Activated naive CD8-positive, alpha-beta T cell (primary cell): ENCODE data around the gene MADD.

ENCODE experiments used
- H3K27ac Mint-ChIP-seq: one replicate; pipeline ENCODE4 v1.8.0; 2021; ENCODE audit warnings: mixed read lengths
- H3K27me3 Mint-ChIP-seq: one replicate; pipeline ENCODE4 v1.8.0; 2021; ENCODE audit warnings: mixed read lengths
- H3K36me3 Mint-ChIP-seq: one replicate; pipeline ENCODE4 v1.8.0; 2021; ENCODE audit warnings: mixed read lengths
- H3K4me1 Mint-ChIP-seq: one replicate; pipeline ENCODE4 v1.8.0; 2021; ENCODE audit warnings: low read depth, mixed read lengths
- H3K4me3 Mint-ChIP-seq: one replicate; pipeline ENCODE4 v1.8.0; 2021; ENCODE audit warnings: mild to moderate bottlenecking, mixed read lengths
- H3K9me3 Mint-ChIP-seq: one replicate; pipeline ENCODE4 v1.8.0; 2021; ENCODE audit warnings: low read depth, mixed read lengths

Gene MADD

DNA sequence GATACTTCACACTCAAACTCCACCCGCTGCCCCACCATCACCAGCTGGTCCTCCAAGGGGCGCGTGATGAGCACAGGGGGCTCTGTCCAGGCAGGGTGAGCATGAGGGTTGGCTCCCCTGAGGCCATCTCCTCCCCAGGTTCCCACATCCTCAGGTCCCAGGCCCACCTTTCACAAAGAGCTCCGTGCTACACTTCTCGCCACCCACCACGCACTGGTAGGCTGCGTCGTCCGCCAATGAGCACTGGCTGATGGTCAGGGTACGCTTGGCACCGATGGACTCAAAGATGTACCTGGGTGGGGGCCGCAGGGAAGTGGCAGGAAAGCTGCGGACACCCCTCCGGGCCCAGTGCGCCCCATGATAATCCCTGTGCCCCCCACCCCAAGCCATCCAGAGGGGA is 72.9 kb downstream of the MADD start:
- no peaks in the 10 kb centered on the region for H3K4me1 Mint-ChIP-seq
- H3K27me3 Mint-ChIP-seq: no peaks in the 10 kb centered on the region
- H3K36me3 Mint-ChIP-seq: no peaks in the 10 kb centered on the region
- no peaks in the 10 kb centered on the region for H3K9me3 Mint-ChIP-seq
- no peak overlapping the region for H3K27ac Mint-ChIP-seq
- H3K4me3 Mint-ChIP-seq: no peak overlapping the region

DNA sequence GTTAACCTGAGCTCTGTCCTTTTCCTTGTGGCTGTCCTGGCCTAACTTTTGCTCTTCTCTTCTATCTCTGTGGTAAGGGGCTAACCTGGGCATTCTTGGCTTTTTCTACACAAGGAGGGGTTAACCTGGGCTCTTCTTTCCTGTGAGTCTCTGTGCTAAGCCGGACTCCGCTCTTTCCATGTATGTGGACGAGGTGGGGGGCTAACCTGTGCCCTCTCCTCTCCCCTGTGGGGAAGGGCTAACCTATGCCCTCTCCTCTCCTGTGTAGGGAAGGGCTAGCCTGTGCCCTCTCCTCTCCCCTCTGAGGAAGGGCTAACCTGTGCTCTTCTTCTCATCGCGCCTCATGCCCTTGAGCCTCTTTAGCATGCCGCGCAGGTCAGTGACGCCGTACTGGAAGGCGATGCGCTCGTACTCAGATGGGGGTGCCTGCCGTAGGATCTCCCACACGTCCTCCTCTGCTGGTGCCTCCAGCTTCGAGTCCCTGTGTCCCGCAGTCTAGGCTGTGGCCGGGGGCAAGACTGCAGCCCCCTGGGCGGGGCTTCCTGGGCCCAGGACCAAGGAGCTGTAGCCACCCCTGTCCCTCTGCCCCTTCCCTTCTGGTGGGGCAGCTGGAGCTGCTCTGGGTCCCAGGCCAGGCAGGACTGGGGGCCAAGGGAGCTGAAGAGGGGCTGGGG is 76.1 kb downstream of the MADD start:
- no peaks in the 10 kb centered on the region for H3K4me1 Mint-ChIP-seq
- no peaks in the 10 kb centered on the region for H3K36me3 Mint-ChIP-seq
- H3K27ac Mint-ChIP-seq: no peak overlapping the region
- no peak overlapping the region for H3K4me3 Mint-ChIP-seq
- no peaks in the 10 kb centered on the region for H3K27me3 Mint-ChIP-seq
- H3K9me3 Mint-ChIP-seq: no peaks in the 10 kb centered on the region

DNA sequence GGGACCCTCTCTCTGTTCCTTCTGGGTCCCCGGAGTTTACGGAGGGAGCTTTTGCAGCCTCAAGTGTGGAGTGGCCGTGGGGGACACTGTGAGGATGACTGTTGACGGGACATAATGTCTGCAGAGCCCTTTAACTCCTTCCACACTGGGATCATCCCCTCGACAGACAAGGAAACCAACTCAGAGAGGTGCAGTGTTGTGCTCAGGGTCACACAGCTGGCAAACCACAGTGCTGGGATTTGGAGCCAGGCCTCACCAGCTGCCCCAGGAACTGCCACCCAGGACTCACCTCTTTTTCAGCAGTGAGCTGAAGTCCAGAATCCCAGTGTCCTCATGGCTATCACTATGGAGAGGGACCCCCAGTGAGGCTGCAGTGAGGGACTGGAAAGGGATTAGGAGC is 77.2 kb downstream of the MADD start:
- no peaks in the 10 kb centered on the region for H3K36me3 Mint-ChIP-seq
- no peak overlapping the region for H3K4me3 Mint-ChIP-seq
- no peaks in the 10 kb centered on the region for H3K4me1 Mint-ChIP-seq
- H3K9me3 Mint-ChIP-seq: no peaks in the 10 kb centered on the region
- H3K27ac Mint-ChIP-seq: no peak overlapping the region
- no peaks in the 10 kb centered on the region for H3K27me3 Mint-ChIP-seq

DNA sequence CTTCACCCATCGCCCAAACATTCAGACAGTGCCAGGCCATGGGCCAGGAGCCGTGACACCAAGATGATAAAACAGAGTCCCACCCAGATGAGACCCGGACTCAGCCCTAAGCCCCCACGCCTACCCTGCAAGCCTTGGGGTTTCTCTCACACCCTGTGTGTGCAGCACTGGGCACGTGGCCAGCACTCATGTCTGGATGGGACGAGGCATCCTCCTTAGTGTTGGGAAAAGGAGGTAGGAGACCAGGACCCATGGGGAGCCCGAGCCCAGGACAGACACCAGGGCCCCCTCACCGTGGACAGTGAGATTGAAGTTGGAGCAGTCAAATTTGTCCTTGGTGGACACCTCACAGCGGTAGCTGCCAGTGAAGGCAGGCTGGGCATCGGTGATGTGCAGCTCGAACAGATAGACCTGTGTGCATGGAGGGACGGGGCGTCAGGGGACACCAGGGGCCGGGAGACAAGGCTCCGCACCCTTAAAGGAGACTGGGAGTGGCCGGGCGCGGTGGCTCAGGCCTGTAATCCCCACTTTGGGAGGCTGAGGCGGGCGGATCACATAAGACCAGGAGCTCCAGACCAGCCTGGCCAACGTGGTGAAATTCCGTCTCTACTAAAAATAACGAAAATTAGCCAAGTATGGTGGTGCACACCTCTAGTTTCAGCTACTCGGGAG is 78.3 kb downstream of the MADD start:
- no peak overlapping the region for H3K27ac Mint-ChIP-seq
- H3K27me3 Mint-ChIP-seq: no peaks in the 10 kb centered on the region
- H3K4me1 Mint-ChIP-seq: no peaks in the 10 kb centered on the region
- H3K36me3 Mint-ChIP-seq: no peaks in the 10 kb centered on the region
- H3K9me3 Mint-ChIP-seq: no peaks in the 10 kb centered on the region
- H3K4me3 Mint-ChIP-seq: no peak overlapping the region

DNA sequence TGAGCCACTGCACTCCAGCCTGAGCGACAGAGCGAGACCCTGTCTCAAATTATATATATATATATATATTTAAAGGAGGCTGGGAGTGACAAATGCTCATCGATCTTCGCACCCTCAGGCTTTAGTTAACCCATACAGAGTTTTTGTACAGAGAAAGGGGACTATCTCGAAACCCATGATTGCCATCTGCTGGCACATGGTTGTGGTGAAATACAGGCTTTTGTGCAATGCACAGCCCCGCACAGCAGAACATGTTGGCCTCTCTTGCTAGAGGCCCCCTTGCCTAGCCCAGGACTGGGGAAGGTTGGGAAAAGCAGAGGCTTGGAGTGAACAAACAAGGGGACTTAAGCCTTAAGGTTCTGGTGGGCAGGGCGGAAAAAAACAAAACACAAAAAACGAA is 78.9 kb downstream of the MADD start:
- Mint-ChIP-seq H3K9me3 (no peaks in the 10 kb centered on the region), H3K27me3 (no peaks in the 10 kb centered on the region), H3K4me3 (no peak overlapping the region), H3K36me3 (no peaks in the 10 kb centered on the region), H3K27ac (no peak overlapping the region), H3K4me1 (no peaks in the 10 kb centered on the region)

DNA sequence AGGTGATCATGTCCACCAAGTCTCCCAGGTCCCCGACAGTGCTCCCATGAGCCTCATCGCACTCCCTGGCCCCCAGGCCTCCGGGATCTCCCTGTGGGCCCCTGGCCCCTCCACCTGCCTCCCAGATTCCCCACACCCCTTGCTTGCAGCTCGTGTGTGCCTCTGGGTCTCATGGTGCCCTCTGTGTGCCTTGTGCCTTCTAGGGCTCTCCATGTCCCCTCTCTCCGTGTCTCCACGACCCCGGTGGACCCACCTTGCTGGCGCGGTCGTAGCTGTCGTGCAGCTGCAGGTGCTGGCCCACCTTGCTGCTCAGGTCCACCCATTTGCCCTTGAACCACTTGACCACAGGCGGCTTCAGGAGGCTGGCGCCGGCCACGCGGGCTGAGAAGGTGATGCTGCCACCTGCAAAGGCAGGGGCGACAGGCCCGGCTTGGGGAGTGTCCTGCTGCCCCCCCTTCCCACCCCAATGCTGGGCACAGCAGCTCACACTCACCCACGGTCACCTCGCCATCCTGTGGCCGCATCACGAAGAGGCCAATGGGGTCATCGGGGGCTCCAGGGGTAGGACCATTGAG is 79.7 kb downstream of the MADD start:
- Mint-ChIP-seq H3K27ac (no peak overlapping the region), H3K4me1 (no peaks in the 10 kb centered on the region), H3K27me3 (no peaks in the 10 kb centered on the region), H3K36me3 (no peaks in the 10 kb centered on the region), H3K4me3 (no peak overlapping the region), H3K9me3 (no peaks in the 10 kb centered on the region)

DNA sequence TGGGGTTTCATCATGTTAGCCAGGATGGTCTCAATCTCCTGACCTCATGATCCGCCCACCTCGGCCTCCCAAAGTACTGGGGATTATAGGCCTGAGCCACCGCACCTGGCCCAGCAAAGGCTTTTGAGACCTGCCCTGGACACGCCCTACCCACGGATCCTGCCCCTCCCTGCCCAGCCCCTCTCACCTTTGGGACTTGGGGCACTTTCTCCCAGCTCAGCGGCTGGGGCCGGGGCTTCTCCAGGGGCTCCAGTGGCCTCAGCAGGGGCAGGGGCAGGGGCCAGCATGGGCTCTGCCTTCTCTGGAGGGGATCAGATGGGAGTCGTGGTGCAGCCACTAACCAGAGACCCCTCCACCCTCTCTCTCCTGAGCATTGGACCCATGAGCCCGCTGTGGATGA is 80.4 kb downstream of the MADD start:
- Mint-ChIP-seq H3K4me1 (no peaks in the 10 kb centered on the region), H3K36me3 (no peaks in the 10 kb centered on the region), H3K27ac (no peak overlapping the region), H3K27me3 (no peaks in the 10 kb centered on the region), H3K9me3 (no peaks in the 10 kb centered on the region), H3K4me3 (no peak overlapping the region)

DNA sequence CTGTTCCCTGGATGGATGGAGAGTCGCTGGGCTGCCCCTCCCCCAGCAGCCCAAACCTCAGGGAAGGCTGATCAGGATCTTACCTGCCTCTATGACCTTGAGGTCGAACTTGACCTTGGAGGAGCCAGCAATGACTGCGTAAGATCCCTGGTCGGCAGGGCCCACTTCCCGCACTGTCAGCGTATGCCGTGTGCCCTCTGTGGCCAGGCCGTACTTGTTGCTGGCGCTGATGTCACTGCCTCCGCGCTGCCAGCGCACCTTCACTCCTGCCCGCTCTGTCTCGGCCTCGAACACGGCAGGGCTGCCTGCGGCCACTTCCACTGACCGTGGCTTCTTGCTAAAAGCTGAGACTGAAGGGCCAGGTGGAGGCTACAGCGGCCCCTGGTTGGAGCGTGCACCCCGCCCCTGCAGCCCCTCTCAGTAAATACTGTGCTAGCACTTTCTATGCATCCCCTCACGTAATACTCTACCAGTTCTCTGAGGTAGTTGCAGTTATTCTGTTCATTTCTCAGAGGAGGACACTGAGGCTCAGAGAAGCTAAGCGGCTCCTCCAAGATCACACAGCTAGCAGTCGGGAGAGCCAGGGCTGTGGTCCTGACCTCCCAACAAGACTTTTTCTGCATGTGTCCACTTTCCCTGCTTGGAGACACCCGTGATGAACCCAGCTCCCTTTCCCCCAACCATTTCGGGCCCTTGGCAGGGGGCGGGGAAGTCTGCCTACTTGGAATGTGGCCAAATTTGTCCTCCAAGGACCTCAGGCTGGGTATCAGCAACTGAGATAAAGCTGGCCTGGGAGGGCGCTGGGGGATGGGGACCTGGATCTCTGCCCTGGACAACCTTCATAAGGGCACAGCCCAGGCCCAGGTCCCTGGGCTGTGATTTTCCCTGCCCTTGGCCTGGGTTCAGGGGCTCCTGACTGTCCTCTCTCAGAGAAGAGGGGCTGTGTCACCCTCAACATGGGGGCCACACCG is 81.5 kb downstream of the MADD start:
- Mint-ChIP-seq H3K36me3 (no peaks in the 10 kb centered on the region), H3K9me3 (no peaks in the 10 kb centered on the region), H3K4me1 (no peaks in the 10 kb centered on the region), H3K27me3 (no peaks in the 10 kb centered on the region), H3K27ac (no peak overlapping the region), H3K4me3 (no peak overlapping the region)

DNA sequence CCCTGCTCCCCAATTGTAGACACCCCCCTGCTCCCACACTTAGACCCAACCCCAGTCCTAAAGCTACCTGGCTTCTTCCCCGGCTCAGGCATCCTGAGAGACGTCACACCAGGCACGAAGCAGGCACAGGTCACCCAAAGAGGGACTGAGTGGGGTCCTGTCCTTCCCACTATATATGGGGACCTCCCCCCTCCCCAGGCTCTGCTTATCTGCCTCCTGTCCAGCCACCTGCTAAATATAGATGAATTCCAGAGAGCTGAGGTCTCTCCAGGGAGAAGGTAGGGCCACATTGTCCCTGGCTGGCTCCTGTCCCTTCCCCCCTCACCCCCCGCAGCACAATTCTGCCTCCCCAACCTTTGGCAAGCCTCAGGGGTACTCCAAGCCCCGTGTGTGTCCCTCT is 82.6 kb downstream of the MADD start, which contains the start of gene MYBPC3:
TSS of gene MYBPC3 (minus strand) at position 147 of the 400 bp plus-strand sequence. CDS start at position 92, 55 bp downstream.
- Mint-ChIP-seq H3K27me3 (no peaks in the 10 kb centered on the region), H3K9me3 (no peaks in the 10 kb centered on the region), H3K4me1 (no peaks in the 10 kb centered on the region), H3K4me3 (no peak within 1 kb of the TSS), H3K36me3 (no peaks in the 10 kb centered on the region), H3K27ac (no peak within 1 kb of the TSS)

DNA sequence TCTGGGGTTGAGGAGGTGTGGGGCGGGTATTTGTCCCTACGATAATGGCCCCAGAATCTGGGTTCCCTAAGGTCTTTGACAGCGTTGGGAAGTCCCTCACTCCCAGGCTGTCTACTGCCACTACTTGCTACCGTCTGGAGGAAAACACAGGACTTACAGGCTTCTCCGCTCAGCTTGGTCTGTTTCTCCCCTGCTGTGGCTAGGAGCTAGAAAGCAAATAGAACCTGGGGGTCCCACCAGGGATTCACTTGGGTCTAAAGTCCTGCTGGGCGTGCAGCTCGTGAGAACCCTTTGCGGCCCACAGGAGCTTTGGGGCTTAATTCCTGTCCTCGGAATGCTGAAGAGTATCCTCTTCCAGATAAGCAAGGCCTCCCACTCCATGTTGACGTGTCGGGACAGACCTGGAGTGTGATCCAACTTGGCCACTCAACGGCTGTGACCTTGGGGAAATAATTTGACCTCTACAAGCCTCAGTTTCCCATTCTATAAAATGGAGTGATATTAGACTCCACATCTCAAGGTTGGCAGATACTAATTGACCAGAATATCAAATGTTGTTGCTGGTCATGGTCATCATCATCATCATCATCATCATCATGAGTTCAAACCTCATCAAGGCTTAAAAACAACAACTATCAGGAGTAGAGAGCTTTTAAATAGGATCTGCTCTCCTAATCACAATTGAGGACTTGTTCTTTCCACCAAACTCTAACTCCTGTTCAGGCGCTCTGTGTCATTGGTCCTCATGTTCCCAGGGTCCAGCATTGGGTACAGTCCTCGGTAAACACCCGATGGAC is 84.2 kb downstream of the MADD start:
- H3K9me3 Mint-ChIP-seq: no peaks in the 10 kb centered on the region
- peaks cover under 1% of the 10 kb centered on the region for H3K4me1 Mint-ChIP-seq
- no peaks in the 10 kb centered on the region for H3K36me3 Mint-ChIP-seq
- H3K27ac Mint-ChIP-seq: no peak overlapping the region
- no peak overlapping the region for H3K4me3 Mint-ChIP-seq
- no peaks in the 10 kb centered on the region for H3K27me3 Mint-ChIP-seq

DNA sequence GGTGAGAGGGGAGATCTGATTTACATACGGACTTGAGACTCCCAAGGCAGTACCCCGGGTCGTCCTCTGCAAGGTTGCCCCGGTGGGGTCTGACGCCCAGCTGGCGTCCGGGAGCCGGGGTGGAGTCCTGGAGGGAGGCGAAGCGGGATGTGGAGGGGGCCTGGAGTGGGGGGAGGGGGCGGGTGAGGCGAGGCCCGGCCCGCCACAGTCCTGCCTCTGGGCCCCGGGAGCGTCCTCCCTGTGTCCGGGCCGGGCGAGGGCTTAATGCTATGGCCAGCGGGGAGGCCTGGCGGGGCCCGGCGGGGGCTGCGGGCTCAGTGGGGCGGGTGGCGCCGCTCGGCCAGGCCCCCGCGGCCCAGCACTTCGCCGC is 85.0 kb downstream of the MADD start:
- H3K4me1 Mint-ChIP-seq: peaks cover 8% of the 10 kb centered on the region

DNA sequence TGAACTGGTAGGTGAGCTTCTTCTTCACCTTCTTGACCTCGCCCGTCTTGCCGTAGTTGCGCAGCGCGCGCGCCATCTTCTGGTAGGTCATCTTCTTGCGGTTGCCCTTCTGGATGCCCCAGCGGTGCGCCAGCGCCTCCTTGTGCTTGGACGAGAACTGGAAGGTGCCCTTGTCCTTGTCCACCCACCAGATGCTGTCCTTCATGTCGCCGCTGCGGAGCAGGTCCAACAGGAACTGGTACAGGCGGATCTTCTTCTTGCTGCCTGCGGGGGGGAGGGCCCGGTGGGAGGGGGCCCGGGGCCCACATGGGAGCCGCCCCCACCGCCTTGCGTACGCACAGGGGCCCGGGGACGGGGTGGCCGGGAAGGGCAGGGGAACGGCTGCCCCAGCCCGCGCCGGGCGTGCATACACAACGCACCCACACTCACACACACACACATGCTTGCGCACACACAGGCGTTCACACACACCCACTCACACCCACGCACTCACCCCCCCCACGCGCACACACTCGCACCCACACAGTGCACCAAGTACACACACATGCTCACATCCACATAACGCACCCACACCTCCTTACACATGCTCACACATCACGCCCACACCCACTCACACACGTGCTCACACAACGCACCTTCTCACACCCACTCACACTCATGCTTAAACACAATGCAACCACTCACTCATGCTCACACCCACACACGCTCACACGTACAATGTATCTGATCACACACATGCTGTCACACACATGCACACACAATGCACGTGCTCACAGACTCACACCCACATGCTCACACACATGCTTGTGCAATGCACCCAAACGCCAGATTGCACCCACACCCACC is 85.6 kb downstream of the MADD start:
- Mint-ChIP-seq H3K36me3 (no peaks in the 10 kb centered on the region), H3K27ac (no peak overlapping the region), H3K4me3 (no peak overlapping the region), H3K4me1 (peaks cover 8% of the 10 kb centered on the region), H3K9me3 (no peaks in the 10 kb centered on the region), H3K27me3 (no peaks in the 10 kb centered on the region)

More for the DNA sequence above, 85.0 kb downstream of the MADD start:
- Mint-ChIP-seq H3K9me3 (no peaks in the 10 kb centered on the region), H3K4me3 (no peak overlapping the region), H3K27me3 (no peaks in the 10 kb centered on the region), H3K36me3 (no peaks in the 10 kb centered on the region), H3K27ac (no peak overlapping the region)

DNA sequence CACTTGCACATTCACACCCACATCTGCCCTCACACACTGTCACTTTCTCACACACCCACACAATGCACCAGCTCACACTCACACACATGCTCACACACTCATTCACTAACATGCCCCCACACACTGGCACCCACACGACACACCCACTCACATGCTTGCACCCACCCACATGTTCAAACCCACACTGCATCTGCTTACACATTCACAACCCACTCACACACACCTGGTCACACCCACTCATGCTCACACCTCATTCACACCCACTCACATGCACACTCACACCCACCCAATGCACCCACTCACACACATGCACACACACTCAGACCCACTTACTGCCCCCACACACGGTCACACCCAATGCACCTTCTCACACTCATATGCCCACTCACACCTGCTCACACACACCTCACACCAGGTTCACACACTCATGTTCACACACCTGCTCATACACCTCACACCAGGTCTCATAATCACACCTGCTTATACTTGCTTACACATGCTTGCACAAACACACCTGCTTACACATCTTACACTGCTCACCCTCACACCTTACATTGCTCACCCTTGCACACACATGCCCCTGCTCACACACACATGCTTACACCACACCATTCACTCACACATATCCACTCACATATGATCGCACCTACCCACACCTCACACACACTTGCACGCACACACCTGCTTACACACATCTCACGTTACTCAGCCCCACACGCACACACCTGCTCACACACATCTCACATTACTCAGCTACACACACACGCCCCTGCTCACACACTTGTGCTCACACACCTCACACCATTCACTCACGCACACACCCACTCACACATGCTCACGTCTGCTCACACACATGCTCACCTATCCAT is 86.4 kb downstream of the MADD start:
- Mint-ChIP-seq H3K4me3 (no peak overlapping the region), H3K9me3 (no peaks in the 10 kb centered on the region), H3K27ac (no peak overlapping the region), H3K36me3 (no peaks in the 10 kb centered on the region), H3K27me3 (no peaks in the 10 kb centered on the region), H3K4me1 (peaks cover 10% of the 10 kb centered on the region)
